ENCODE measurements around the gene TET3. TPM values are rescaled to one million over a fixed set of nuclear protein-coding genes. Genes with fewer than 3 reads are reported as not detected.

The TET3 gene
- polyA plus RNA-seq, 1 donor from 2014 or later = 18.2 TPM

- no peaks in the 10 kb centered on the region for H3K36me3 ChIP-seq (ENCODE audit: insufficient read depth, low read length)
- H2AFZ ChIP-seq (ENCODE audit: low read depth, low read length) = no peak overlapping the region
- H3K9me3 ChIP-seq (ENCODE audit: low read length) = no peaks in the 10 kb centered on the region
- H3K9me2 ChIP-seq (ENCODE audit: insufficient read depth, low read length) = no peaks in the 10 kb centered on the region
- no peak for TF ChIP-seq EZH2 (IDR thresholded peaks at IDR 0.05; ENCODE audit: borderline replicate concordance, insufficient read depth, low read length, poor library complexity, severe bottlenecking)
- TF ChIP-seq CTCF (IDR thresholded peaks at IDR 0.05; ENCODE audit: poor library complexity, severe bottlenecking) = no peak
- no peak for TF ChIP-seq RAD21 (conservative IDR thresholded peaks at IDR 0.05)
- no peak for TF ChIP-seq TAF1 (IDR thresholded peaks at IDR 0.05; ENCODE audit: low read depth)
- no peak for TF ChIP-seq REST (IDR thresholded peaks at IDR 0.05; ENCODE audit: borderline replicate concordance)
- TF ChIP-seq EP300 (conservative IDR thresholded peaks at IDR 0.05; ENCODE audit: poor library complexity, severe bottlenecking) = no peak
- no peak for TF ChIP-seq POLR2AphosphoS5 (IDR thresholded peaks at IDR 0.05)
- no peak for TF ChIP-seq SMC3 (conservative IDR thresholded peaks at IDR 0.05; ENCODE audit: poor library complexity)
- no peak for TF ChIP-seq MXI1 (conservative IDR thresholded peaks at IDR 0.05; ENCODE audit: poor library complexity, severe bottlenecking)
- no peaks in the 10 kb centered on the region for H3K27me3 ChIP-seq (ENCODE audit: insufficient read depth, low read depth, low read length)
- H3K27ac ChIP-seq (ENCODE audit: low read length) = no peak overlapping the region
- H4K20me1 ChIP-seq (ENCODE audit: insufficient read depth) = peaks cover 31% of the 10 kb centered on the region
- H3K4me2 ChIP-seq (ENCODE audit: low read length) = no peak overlapping the region
- peaks cover 83% of the 10 kb centered on the region for H3K79me2 ChIP-seq (replicated peaks; ENCODE audit: insufficient read depth, low read length)
- H3F3A ChIP-seq (ENCODE audit: insufficient read depth, low read length, poor library complexity, severe bottlenecking) = no peaks in the 10 kb centered on the region
- H3K4me3 ChIP-seq (ENCODE audit: low read length) = no peak overlapping the region
- no peak overlapping the region for H3K9ac ChIP-seq (ENCODE audit: low read length)
Observed at GRCh38 chr2:74031221-74031620, 46.5 kb downstream of the TET3 start.

- H4K20me1 ChIP-seq (ENCODE audit: insufficient read depth) = peaks cover 31% of the 10 kb centered on the region
- TF ChIP-seq TAF1 (IDR thresholded peaks at IDR 0.05; ENCODE audit: low read depth) (no peak), CTCF (IDR thresholded peaks at IDR 0.05; ENCODE audit: poor library complexity, severe bottlenecking) (no peak), RAD21 (conservative IDR thresholded peaks at IDR 0.05) (no peak)
Observed at GRCh38 chr2:74031959-74032287, 47.2 kb downstream of the TET3 start.

More at GRCh38 chr2:74031959-74032287, 47.2 kb downstream of the TET3 start:
- no peak overlapping the region for H2AFZ ChIP-seq (ENCODE audit: low read depth, low read length)
- H3K9me3 ChIP-seq (ENCODE audit: low read length) = no peaks in the 10 kb centered on the region
- no peaks in the 10 kb centered on the region for H3K9me2 ChIP-seq (ENCODE audit: insufficient read depth, low read length)
- H3K4me2 ChIP-seq (ENCODE audit: low read length) = no peak overlapping the region
- H3K79me2 ChIP-seq (replicated peaks; ENCODE audit: insufficient read depth, low read length) = peaks cover 87% of the 10 kb centered on the region
- no peak overlapping the region for H3K27ac ChIP-seq (ENCODE audit: low read length)
- no peak overlapping the region for H3K4me3 ChIP-seq (ENCODE audit: low read length)
- no peaks in the 10 kb centered on the region for H3K27me3 ChIP-seq (ENCODE audit: insufficient read depth, low read depth, low read length)
- H3F3A ChIP-seq (ENCODE audit: insufficient read depth, low read length, poor library complexity, severe bottlenecking) = no peaks in the 10 kb centered on the region
- H3K36me3 ChIP-seq (ENCODE audit: insufficient read depth, low read length) = no peaks in the 10 kb centered on the region
- H3K9ac ChIP-seq (ENCODE audit: low read length) = no peak overlapping the region
